Sciatic nerve (tissue), 2 donors: Measurements from ENCODE around the gene HS2ST1. TPM values are rescaled to one million over a fixed set of nuclear protein-coding genes. Genes with fewer than 3 reads are reported as not detected.
"Not testable (repeated sequence)": the region's sequence is repeated elsewhere in the genome, so short reads cannot be mapped to it uniquely, and the experiment has no call there.

Source experiments
- ATAC-seq: fragments of 200-7000 bp; cut with Tn5 transposase; one replicate; pipeline ENCODE4 v1.9.1; 2020; ENCODE audit warnings: mild to moderate bottlenecking, moderate library complexity
- DNase-seq: peaks from one replicate; pipeline ENCODE4 v3.0.0-alpha.2; 2020; ENCODE audit warnings: low spot score
- intact Hi-C: fragments of 100-400 bp; cut with DNase I; formaldehyde crosslinking; loops from one replicate; pipeline ENCODE4 v1.14.2; 2022
- total RNA-seq: library from RNA; stranded (reverse); fragmentation: NEBNext Ultra II Directional; extraction: Animal tissue kit (Norgen Biotek cat#: 25700); gene quantifications from one replicate; pipeline ENCODE4 v1.2.1, GENCODE V29; 2021
- donor health status: DM: no; HTN: no; CAD: no.
- donor health status: DM: no; HTN: no; CAD: no.

HS2ST1 gene
- total RNA-seq, 1 donor from 2014 or later: 22.1 TPM

GRCh38 chr1:86997538-86997937 is 83.1 kb downstream of the HS2ST1 start:
- ATAC-seq (no peak), DNase-seq (no peak)
- intact Hi-C loops: no loop called here

GRCh38 chr1:86998280-86998679 is 83.8 kb downstream of the HS2ST1 start:
- intact Hi-C loops: no loop called here
- no peak for DNase-seq

GRCh38 chr1:86998727-86999126 is 84.3 kb downstream of the HS2ST1 start:
- intact Hi-C loops: no loop called here
- no peak for ATAC-seq

More at GRCh38 chr1:86998280-86998679, 83.8 kb downstream of the HS2ST1 start:
- ATAC-seq: no peak

GRCh38 chr1:87000460-87000859 is 86.0 kb downstream of the HS2ST1 start:
- intact Hi-C loops: no loop called here
- no peak for ATAC-seq
- DNase-seq: no peak

More at GRCh38 chr1:86998727-86999126, 84.3 kb downstream of the HS2ST1 start:
- DNase-seq: no peak

GRCh38 chr1:87004857-87005256 is 90.4 kb downstream of the HS2ST1 start:
- ATAC-seq: no peak
- intact Hi-C loops: no loop called here
- DNase-seq: no peak

- intact Hi-C loops: no loop called here
- ATAC-seq (no peak), DNase-seq (no peak)
Observed at GRCh38 chr1:87007323-87007722, 92.9 kb downstream of the HS2ST1 start.

GRCh38 chr1:87013385-87013784 is 99.0 kb downstream of the HS2ST1 start:
- DNase-seq, intact Hi-C loops, ATAC-seq: not testable (repeated sequence)

- DNase-seq: no peak
- no peak for ATAC-seq
- intact Hi-C loops: no loop called here
Observed at GRCh38 chr1:87017998-87018672, 103.7 kb downstream of the HS2ST1 start.

GRCh38 chr1:87023326-87023725 is 108.9 kb downstream of the HS2ST1 start:
- ATAC-seq: no peak
- DNase-seq: no peak

GRCh38 chr1:87024936-87025540 is 110.6 kb downstream of the HS2ST1 start:
- DNase-seq: no peak
- intact Hi-C loops: no loop called here
- ATAC-seq: no peak

More at GRCh38 chr1:87023326-87023725, 108.9 kb downstream of the HS2ST1 start:
- intact Hi-C loops: no loop called here

- DNase-seq: not testable (repeated sequence)
Observed at GRCh38 chr1:87027561-87027960, 113.1 kb downstream of the HS2ST1 start.

GRCh38 chr1:87028576-87028975 is 114.1 kb downstream of the HS2ST1 start:
- no peak for DNase-seq
- no peak for ATAC-seq
- intact Hi-C loops: no loop called here

More at GRCh38 chr1:87027561-87027960, 113.1 kb downstream of the HS2ST1 start:
- intact Hi-C loops, ATAC-seq: not testable (repeated sequence)

- no peak for DNase-seq
- intact Hi-C loops: no loop called here
- ATAC-seq: no peak
Observed at GRCh38 chr1:87030740-87031690, 116.6 kb downstream of the HS2ST1 start.

- intact Hi-C loops: no loop called here
- ATAC-seq: no peak
- DNase-seq: no peak
Observed at GRCh38 chr1:87034351-87034750, 119.9 kb downstream of the HS2ST1 start.

GRCh38 chr1:87039096-87039495 is 124.7 kb downstream of the HS2ST1 start:
- no peak for DNase-seq
- intact Hi-C loops: no loop called here
- ATAC-seq: no peak

- no peak for ATAC-seq
- no peak for DNase-seq
- intact Hi-C loops: no loop called here
Observed at GRCh38 chr1:87042111-87042811, 127.8 kb downstream of the HS2ST1 start.

- no peak for DNase-seq
- intact Hi-C loops: no loop called here
- no peak for ATAC-seq
Observed at GRCh38 chr1:87044424-87044823, 130.0 kb downstream of the HS2ST1 start.

- DNase-seq: no peak
- intact Hi-C loops: no loop called here
- no peak for ATAC-seq
Observed at GRCh38 chr1:87044840-87045239, 130.4 kb downstream of the HS2ST1 start.

GRCh38 chr1:87045761-87046304 is 131.4 kb downstream of the HS2ST1 start:
- intact Hi-C loops: no loop called here
- ATAC-seq (no peak), DNase-seq (no peak)
